Peyer's patch (tissue), 4 donors: ENCODE results near the gene SPEF1. TPM values are rescaled to one million over a fixed set of nuclear protein-coding genes. Genes with fewer than 3 reads are reported as not detected.

Experiments used
- DNase-seq, 3 donors: peaks; one replicate each; pipeline ENCODE4 v3.0.0-alpha.2; 2017 to 2019
- H3K27ac ChIP-seq, 4 donors: fragments of 200-600 bp; sonication (generic); one replicate each; pipeline ENCODE4 v1.5.1; 2016 to 2019
- H3K27me3 ChIP-seq, 2 donors: fragments of 200-600 bp; sonication (generic); one replicate each; pipeline ENCODE4 v1.5.1; 2019
- H3K36me3 ChIP-seq, 3 donors: fragments of 200-600 bp; sonication (generic); one replicate each; pipeline ENCODE4 v1.5.1; 2016 to 2019
- H3K4me1 ChIP-seq, 4 donors: fragments of 200-600 bp; sonication (generic); one replicate each; pipeline ENCODE4 v1.5.1; 2016 to 2019
- H3K4me3 ChIP-seq, 4 donors: fragments of 200-600 bp; sonication (generic); 1 replicate in 3 of 4; 2 replicates in 1 of 4; pipeline ENCODE4 v1.5.1; 2016 to 2019; ENCODE audit warnings: mild to moderate bottlenecking in 1 of 4
- H3K9me3 ChIP-seq, 4 donors: fragments of 200-600 bp; sonication (generic); one replicate each; pipeline ENCODE4 v1.5.1; 2016 to 2019; ENCODE audit warnings: mild to moderate bottlenecking in 1 of 4
- POLR2A ChIP-seq, 2 donors: fragments of 450-650 bp; IDR thresholded peaks; one replicate each; pipeline ENCODE4 v1.5.1; 2017; ENCODE audit warnings: antibody characterized with exemption in 2 of 2, mild to moderate bottlenecking in 2 of 2, moderate library complexity in 2 of 2
- total RNA-seq, 4 donors: library from RNA; depleted of rRNA; stranded (reverse); fragments of >200 nt; gene quantifications; one replicate each; pipeline ENCODE4 v1.1.0, GENCODE V29; 2016
- TF ChIP-seq, protein P1 (sequence below), 6 experiments: fragments of 450-650 bp in 4 of 6; fragments of 200-600 bp in 2 of 6; sonication (generic) in 1 of 6; IDR thresholded peaks; one replicate each; pipeline ENCODE4 v1.5.1; 2017 to 2019; ENCODE audit warnings: antibody characterized with exemption in 6 of 6, mild to moderate bottlenecking in 3 of 6, moderate library complexity in 1 of 6

SPEF1 gene
- total RNA-seq, 4 donors from 2014 or later = not detected

DNA sequence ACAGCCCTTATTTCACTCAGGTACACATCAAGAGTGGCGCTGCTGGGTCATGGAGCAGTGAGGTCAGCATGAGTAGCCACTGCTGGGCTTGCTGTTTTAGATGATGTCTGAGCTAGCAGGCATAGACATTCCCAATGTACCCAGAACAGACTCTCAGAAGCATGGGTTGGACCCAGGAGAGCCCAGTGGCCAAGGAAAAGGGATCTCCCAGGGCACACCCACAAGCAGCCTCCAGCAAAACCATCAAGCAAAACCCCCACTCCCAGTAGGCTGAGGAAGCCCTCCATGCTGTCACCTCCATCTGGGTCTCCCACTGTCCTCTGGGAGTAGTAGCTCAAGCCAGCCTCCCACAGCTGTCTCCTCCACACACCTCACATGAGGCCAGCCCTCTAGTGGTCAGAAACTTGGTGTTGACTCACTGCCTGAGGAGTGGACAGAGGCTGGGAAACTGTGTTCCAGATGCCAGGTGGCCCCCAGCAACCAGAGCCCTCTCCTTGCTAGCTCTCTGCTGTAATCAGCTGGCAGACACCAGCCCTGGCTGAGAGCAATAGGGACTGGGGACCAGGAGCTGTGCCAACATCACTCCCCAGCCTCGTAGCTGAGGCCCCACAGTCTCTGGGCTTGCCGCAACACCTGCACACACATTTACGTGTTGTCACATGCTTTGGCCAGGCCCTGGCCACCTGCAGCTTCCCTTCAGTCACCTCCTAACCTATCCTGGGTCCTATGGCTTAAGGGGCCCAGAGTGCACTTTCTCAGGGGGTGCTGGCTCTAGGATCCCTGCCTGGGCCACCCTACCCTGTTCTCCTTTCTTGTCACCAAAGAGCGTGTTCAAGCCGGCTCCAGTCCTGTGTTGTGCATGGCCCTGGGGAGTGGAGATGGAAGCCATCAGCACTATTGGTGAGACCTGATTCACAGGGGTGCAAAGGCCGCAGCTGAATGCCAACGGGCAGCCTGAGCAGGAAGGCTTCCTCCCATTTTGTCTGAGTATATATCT lies 37.2 kb upstream of the SPEF1 start:
- H3K36me3 ChIP-seq = peaks cover 0 to 16% (median 0%) of the 10 kb centered on the region in 3 donors

DNA sequence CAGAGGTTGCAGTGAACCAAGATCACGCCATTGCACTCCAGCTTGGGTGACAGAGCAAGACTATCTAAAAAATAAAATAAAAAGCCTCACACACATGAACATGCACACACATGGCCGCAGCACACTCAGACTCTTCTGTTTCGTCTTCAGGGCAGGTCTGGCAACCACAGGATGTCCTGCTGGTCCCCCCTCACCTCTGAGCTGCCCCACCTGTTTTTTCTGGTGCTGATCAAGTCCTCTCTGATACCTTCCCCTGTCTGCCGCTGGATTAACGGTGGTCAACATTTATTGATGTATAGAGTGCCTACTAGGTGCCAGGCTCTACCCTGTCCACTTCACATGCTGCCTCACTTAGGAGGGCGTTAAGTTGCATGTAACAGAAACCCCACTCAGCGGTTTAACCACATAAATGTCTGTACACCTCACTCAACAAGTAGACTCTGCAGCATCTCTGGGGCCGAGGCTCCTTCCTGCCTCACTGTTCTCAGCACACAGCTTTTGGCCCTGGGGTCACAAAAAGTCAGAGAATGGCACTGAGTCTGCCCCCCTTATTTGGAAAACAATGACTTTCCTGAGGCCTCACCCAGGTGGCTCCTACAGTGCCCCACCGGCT lies 34.6 kb upstream of the SPEF1 start:
- H3K36me3 ChIP-seq = no peaks in the 10 kb centered on the region
- TF ChIP-seq POLR2A (IDR thresholded peaks at IDR 0.05) = no peak
- TF ChIP-seq, protein P1, sequence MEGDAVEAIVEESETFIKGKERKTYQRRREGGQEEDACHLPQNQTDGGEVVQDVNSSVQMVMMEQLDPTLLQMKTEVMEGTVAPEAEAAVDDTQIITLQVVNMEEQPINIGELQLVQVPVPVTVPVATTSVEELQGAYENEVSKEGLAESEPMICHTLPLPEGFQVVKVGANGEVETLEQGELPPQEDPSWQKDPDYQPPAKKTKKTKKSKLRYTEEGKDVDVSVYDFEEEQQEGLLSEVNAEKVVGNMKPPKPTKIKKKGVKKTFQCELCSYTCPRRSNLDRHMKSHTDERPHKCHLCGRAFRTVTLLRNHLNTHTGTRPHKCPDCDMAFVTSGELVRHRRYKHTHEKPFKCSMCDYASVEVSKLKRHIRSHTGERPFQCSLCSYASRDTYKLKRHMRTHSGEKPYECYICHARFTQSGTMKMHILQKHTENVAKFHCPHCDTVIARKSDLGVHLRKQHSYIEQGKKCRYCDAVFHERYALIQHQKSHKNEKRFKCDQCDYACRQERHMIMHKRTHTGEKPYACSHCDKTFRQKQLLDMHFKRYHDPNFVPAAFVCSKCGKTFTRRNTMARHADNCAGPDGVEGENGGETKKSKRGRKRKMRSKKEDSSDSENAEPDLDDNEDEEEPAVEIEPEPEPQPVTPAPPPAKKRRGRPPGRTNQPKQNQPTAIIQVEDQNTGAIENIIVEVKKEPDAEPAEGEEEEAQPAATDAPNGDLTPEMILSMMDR (IDR thresholded peaks at IDR 0.05) = no peak
- no peak overlapping the region for H3K4me3 ChIP-seq
- DNase-seq = peak in 2 of 3 donors; percentile 34 to 43
- H3K9me3 ChIP-seq = no peaks in the 10 kb centered on the region
- H3K27ac ChIP-seq = peak overlapping the region in 1 of 4 donors; percentile 42
- H3K27me3 ChIP-seq = no peaks in the 10 kb centered on the region
- H3K4me1 ChIP-seq = peaks cover 0 to 31% (median 6%) of the 10 kb centered on the region in 4 donors

More for the DNA sequence above, 37.2 kb upstream of the SPEF1 start:
- H3K27ac ChIP-seq = peak overlapping the region; percentile 17 to 95 (median 58)
- peak in 2 of 3 donors; percentile 74 to 85 for DNase-seq
- peak in 1 of 2 donors; percentile 14 for TF ChIP-seq POLR2A (IDR thresholded peaks at IDR 0.05)
- TF ChIP-seq, protein P1 (IDR thresholded peaks at IDR 0.05) = peak in 5 of 6 experiments; percentile 29 to 84 (median 80)
- no peaks in the 10 kb centered on the region for H3K9me3 ChIP-seq
- H3K4me3 ChIP-seq = no peak overlapping the region
- peaks cover 0 to 15% (median 6%) of the 10 kb centered on the region in 4 donors for H3K4me1 ChIP-seq
- H3K27me3 ChIP-seq = no peaks in the 10 kb centered on the region

DNA sequence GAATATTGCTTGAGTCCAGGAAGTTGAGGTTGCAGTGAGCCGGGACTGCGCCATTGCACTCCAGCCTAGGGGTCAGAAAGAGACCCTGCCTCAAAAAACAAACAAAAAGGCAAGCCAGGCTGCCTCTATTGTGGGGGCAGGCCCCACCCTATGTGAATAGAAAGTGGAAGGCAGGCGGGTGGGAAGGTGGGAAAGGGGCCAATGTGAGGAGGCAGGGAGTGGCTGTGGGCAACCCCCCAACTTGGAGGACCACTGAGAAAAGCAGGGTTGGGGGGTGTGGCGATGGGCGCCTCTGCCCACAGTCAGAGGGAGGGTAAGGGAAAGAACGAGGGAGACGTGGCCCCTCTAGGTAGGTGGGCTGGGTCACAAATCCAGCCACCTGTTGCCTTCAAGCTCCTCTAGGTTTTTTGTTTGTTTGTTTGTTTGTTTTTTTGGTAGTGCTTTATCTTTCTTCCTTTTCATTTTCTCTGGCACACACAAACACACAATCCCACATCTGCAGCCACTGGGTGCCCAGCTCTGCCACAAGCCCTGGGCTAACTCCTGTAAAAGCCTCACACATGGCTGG lies 33.8 kb upstream of the SPEF1 start:
- no peak overlapping the region for H3K4me3 ChIP-seq
- peak in 1 of 3 donors; percentile 28 for DNase-seq
- H3K27ac ChIP-seq = no peak overlapping the region
- TF ChIP-seq POLR2A (IDR thresholded peaks at IDR 0.05) = no peak
- TF ChIP-seq, protein P1 (IDR thresholded peaks at IDR 0.05) = no peak
- no peaks in the 10 kb centered on the region for H3K27me3 ChIP-seq
- no peaks in the 10 kb centered on the region for H3K36me3 ChIP-seq
- no peaks in the 10 kb centered on the region for H3K9me3 ChIP-seq
- H3K4me1 ChIP-seq = peaks cover 0 to 35% (median 6%) of the 10 kb centered on the region in 4 donors

DNA sequence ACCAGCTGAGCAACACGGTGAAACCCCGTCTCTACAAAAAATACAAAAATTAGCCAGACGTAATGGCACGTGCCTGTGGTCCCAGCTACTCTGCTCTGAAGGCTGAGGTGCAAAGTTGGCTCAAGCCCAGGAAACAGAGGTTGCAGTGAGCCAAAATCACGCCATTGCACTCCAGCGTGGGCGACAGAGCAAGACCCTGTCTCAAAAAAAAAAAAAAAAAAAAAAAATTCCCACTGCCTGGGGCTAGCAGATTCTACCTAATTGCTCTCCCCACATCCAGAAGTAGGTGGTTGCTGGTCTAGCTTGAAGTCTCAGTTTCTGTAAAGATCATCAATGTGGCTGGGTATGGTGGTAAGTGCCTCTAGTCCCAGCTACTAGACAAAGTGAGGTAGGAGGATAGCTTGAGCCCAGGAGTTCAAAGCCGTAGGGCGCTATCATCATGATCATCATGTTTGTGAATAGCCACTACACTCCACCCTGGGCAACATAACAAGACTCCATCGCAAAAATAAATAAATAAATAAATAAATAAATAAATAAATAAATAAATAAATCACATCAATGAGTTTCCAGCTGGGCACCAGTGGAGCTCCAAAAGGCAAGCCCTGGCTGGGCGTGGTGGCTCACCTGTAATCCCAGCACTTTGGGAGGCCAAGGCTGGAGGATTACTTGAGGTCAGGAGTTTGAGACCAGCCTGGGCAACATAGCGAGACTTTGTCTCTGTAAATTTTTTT lies 32.8 kb upstream of the SPEF1 start:
- TF ChIP-seq, protein P1 (IDR thresholded peaks at IDR 0.05) = no peak
- H3K4me1 ChIP-seq = peaks cover 0 to 29% (median 3%) of the 10 kb centered on the region in 4 donors
- no peak overlapping the region for H3K4me3 ChIP-seq
- no peaks in the 10 kb centered on the region for H3K36me3 ChIP-seq
- no peaks in the 10 kb centered on the region for H3K27me3 ChIP-seq
- no peaks in the 10 kb centered on the region for H3K9me3 ChIP-seq
- H3K27ac ChIP-seq = peak overlapping the region in 1 of 4 donors; percentile 93
- DNase-seq = no peak
